ENCODE results near the gene NTF3.

- TF ChIP-seq GABPA (IDR thresholded peaks at IDR 0.05; ENCODE audit: low read depth) (no peak), POLR2AphosphoS5 (IDR thresholded peaks at IDR 0.05; ENCODE audit: low read depth, low read length) (no peak), REST (IDR thresholded peaks at IDR 0.05; ENCODE audit: low read depth, low read length) (no peak), EZH2phosphoT487 (IDR thresholded peaks at IDR 0.05; ENCODE audit: borderline replicate concordance, low read depth) (no peak)
- TF ChIP-seq, protein P1, sequence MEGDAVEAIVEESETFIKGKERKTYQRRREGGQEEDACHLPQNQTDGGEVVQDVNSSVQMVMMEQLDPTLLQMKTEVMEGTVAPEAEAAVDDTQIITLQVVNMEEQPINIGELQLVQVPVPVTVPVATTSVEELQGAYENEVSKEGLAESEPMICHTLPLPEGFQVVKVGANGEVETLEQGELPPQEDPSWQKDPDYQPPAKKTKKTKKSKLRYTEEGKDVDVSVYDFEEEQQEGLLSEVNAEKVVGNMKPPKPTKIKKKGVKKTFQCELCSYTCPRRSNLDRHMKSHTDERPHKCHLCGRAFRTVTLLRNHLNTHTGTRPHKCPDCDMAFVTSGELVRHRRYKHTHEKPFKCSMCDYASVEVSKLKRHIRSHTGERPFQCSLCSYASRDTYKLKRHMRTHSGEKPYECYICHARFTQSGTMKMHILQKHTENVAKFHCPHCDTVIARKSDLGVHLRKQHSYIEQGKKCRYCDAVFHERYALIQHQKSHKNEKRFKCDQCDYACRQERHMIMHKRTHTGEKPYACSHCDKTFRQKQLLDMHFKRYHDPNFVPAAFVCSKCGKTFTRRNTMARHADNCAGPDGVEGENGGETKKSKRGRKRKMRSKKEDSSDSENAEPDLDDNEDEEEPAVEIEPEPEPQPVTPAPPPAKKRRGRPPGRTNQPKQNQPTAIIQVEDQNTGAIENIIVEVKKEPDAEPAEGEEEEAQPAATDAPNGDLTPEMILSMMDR (IDR thresholded peaks at IDR 0.05): no peak
Measured at GRCh38 chr12:5488626-5488955, 56.7 kb downstream of the NTF3 start.
